Measurements from ENCODE around the gene NEU2.
A peak's percentile ranks its signal among the peaks of the same experiment; 100 is the strongest.

The NEU2 gene

GRCh38 chr2:233081232-233081730 is 48.8 kb downstream of the NEU2 start:
- DNase-seq: no peak

- DNase-seq: no peak
Measured at GRCh38 chr2:233081731-233082221, 49.3 kb downstream of the NEU2 start.

GRCh38 chr2:233082222-233082930 is 49.9 kb downstream of the NEU2 start:
- no peak for DNase-seq

GRCh38 chr2:233082931-233083755 is 50.7 kb downstream of the NEU2 start:
- DNase-seq: no peak

- DNase-seq: no peak
Measured at GRCh38 chr2:233083782-233084181, 51.3 kb downstream of the NEU2 start.

GRCh38 chr2:233084488-233084887 is 52.0 kb downstream of the NEU2 start:
- DNase-seq: peak; percentile 26
